Prostate gland (tissue), 2 donors: ENCODE measurements around the gene WASHC2A.

Experiments used
- POLR2AphosphoS5 ChIP-seq: sonication (generic); formaldehyde crosslinking; IDR thresholded peaks from one replicate; pipeline ENCODE4 v1.6.1; 2017; ENCODE audit warnings: antibody characterized with exemption
- TF ChIP-seq, protein P1 (sequence below), 4 experiments: fragments of 200-600 bp in 2 of 4; fragments of 450-650 bp in 2 of 4; sonication (generic) in 2 of 4; IDR thresholded peaks; 1 replicate in 3 of 4; 2 replicates in 1 of 4; pipeline ENCODE4 v1.5.1; 2016 to 2019; ENCODE audit warnings: antibody characterized with exemption in 4 of 4, mild to moderate bottlenecking in 2 of 4, moderate library complexity in 2 of 4

DNA sequence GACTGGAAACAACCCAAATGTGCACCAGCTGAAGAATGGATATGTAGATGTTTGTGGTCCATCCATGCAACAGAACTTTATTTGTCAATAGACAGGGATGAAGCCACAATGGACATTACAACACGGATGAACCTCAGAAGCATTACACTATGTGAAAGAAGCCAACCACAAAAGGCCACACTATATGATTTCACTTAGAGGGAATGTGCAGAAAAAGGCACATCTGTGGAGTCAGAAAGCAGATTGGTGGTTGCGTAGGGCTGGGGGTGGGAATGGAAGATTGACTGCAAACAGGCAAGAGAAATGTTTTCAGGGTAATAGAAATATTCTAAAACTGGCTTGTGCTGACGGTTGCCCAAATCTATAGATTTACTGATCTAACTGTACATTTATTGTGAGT is 34.3 kb upstream of the WASHC2A start:
- TF ChIP-seq, protein P1, sequence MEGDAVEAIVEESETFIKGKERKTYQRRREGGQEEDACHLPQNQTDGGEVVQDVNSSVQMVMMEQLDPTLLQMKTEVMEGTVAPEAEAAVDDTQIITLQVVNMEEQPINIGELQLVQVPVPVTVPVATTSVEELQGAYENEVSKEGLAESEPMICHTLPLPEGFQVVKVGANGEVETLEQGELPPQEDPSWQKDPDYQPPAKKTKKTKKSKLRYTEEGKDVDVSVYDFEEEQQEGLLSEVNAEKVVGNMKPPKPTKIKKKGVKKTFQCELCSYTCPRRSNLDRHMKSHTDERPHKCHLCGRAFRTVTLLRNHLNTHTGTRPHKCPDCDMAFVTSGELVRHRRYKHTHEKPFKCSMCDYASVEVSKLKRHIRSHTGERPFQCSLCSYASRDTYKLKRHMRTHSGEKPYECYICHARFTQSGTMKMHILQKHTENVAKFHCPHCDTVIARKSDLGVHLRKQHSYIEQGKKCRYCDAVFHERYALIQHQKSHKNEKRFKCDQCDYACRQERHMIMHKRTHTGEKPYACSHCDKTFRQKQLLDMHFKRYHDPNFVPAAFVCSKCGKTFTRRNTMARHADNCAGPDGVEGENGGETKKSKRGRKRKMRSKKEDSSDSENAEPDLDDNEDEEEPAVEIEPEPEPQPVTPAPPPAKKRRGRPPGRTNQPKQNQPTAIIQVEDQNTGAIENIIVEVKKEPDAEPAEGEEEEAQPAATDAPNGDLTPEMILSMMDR (IDR thresholded peaks at IDR 0.05) = no peak
- no peak for TF ChIP-seq POLR2AphosphoS5
